Epithelial cell of proximal tubule (primary cell): ENCODE results near the gene GIMAP6. TPM values are rescaled to one million over a fixed set of nuclear protein-coding genes. Genes with fewer than 3 reads are reported as not detected.
"Not testable (repeated sequence)": the region's sequence is repeated elsewhere in the genome, so short reads cannot be mapped to it uniquely, and the experiment has no call there.

Source experiments
- DNase-seq: peaks from one replicate; pipeline ENCODE4 v3.0.0-alpha.2; 2011; ENCODE audit warnings: low read depth
- H3K4me3 ChIP-seq: 2 replicates; pipeline ENCODE4 v1.5.1; 2011; ENCODE audit warnings: low read depth, mild to moderate bottlenecking, low read length
- CTCF ChIP-seq: conservative IDR thresholded peaks from 2 replicates; pipeline ENCODE4 v1.5.1; 2012; ENCODE audit warnings: low read depth, mild to moderate bottlenecking, low read length
- total RNA-seq: library from RNA; depleted of rRNA; stranded (reverse); fragments of >200 nt; gene quantifications from 2 replicates; pipeline ENCODE4 v1.2.3, GENCODE V29; 2015

The GIMAP6 gene
- total RNA-seq, 1 donor from 2014 or later: not detected

GRCh38 chr7:150580638-150581394 lies 51.4 kb downstream of the GIMAP6 start:
- no peak overlapping the region for H3K4me3 ChIP-seq
- DNase-seq: no peak
- TF ChIP-seq CTCF: no peak

GRCh38 chr7:150579979-150580637 lies 52.1 kb downstream of the GIMAP6 start:
- H3K4me3 ChIP-seq, DNase-seq: not testable (repeated sequence)

Other genes starting within 250 kb of the GIMAP6 start
- not detected in 2 replicates for gene GIMAP8, start 181.8 kb downstream of the GIMAP6 start, total RNA-seq
- not detected in 2 replicates for gene GIMAP7, start 117.5 kb downstream of the GIMAP6 start, total RNA-seq
- gene GIMAP4, start 65.0 kb downstream of the GIMAP6 start, total RNA-seq: not detected in 2 replicates
- 0.07 TPM in 1 of 2 replicates, not detected in the other for gene GIMAP2, start 53.3 kb upstream of the GIMAP6 start, total RNA-seq
- not detected in 2 replicates for gene GIMAP1, start 84.2 kb upstream of the GIMAP6 start, total RNA-seq
- gene GIMAP5, start 105.0 kb upstream of the GIMAP6 start, total RNA-seq: not detected in 2 replicates
- gene TMEM176B, start 168.0 kb upstream of the GIMAP6 start, total RNA-seq: 1.7 TPM in 1 of 2 replicates, not detected in the other
- gene TMEM176A, start 168.4 kb upstream of the GIMAP6 start, total RNA-seq: 12.4 TPM in 1 of 2 replicates, not detected in the other
- gene AOC1, start 220.1 kb upstream of the GIMAP6 start, total RNA-seq: 2.8 TPM in 1 of 2 replicates, not detected in the other